ENCODE measurements around the gene ASAP2. TPM values are rescaled to one million over a fixed set of nuclear protein-coding genes. Genes with fewer than 3 reads are reported as not detected.

Gene ASAP2
- polyA plus RNA-seq, 3 donors: 0.08 to 1.1 (median 0.20) TPM

DNA sequence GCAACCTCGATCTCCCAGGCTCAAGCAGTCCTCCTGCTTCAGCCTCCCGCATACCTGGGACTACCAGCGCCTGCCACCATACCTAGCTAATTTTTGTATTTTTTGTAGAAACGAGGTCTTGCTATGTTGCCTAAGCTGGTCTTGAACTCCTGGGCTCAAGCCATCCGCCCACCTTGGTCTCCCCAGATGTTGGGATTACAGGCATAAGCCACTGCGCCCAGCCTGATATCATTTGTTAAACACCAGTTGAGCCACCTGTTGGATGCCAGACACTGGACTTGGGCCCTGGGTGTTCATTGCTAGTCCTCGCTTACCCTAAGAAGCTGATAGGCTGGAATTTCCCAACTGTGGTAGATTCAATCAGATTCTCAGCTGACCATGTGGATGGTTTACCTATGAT, 136.9 kb downstream of the ASAP2 start:
- no peak overlapping the region for H3K27ac Mint-ChIP-seq
- Histone ChIP-seq H3K27me3 (ENCODE audit: control insufficient read depth in 2 of 2, insufficient read depth in 2 of 2, low read length in 2 of 2) (no peaks in the 10 kb centered on the region), H3K9me3 (replicated peaks in 1 of 2; ENCODE audit: control insufficient read depth in 1 of 2, insufficient read depth in 1 of 2, low read length in 2 of 2) (no peaks in the 10 kb centered on the region), H3K4me1 (ENCODE audit: control insufficient read depth in 1 of 2, insufficient read depth in 2 of 2, low read length in 2 of 2) (peaks cover 6 to 7% of the 10 kb centered on the region in 2 donors), H3K4me2 (replicated peaks; ENCODE audit: extremely low read depth, low read length, poor library complexity, severe bottlenecking) (no peak overlapping the region), H3K9ac (ENCODE audit: insufficient read depth, low read length, poor library complexity, severe bottlenecking) (no peak overlapping the region), H4K20me1 (ENCODE audit: insufficient read depth, low read length) (no peaks in the 10 kb centered on the region), H3K36me3 (replicated peaks in 1 of 2; ENCODE audit: control insufficient read depth in 1 of 2, insufficient read depth in 2 of 2, low read length in 2 of 2) (no peaks in the 10 kb centered on the region), H3K27ac (ENCODE audit: low read depth in 1 of 2, low read length in 2 of 2) (no peak overlapping the region), H2AFZ (ENCODE audit: insufficient read depth, low read depth, low read length, poor library complexity, severe bottlenecking) (no peak overlapping the region), H3K4me3 (replicated peaks in 1 of 3; ENCODE audit: low read depth in 2 of 3, low read length in 3 of 3) (no peak overlapping the region), H3K79me2 (ENCODE audit: insufficient read depth, low read length) (no peaks in the 10 kb centered on the region)
- intact Hi-C loops (cut with micrococcal nuclease): no loop called here
- H3K36me3 Mint-ChIP-seq: peaks cover 0 to 3% of the 10 kb centered on the region in 2 donors
- H3K9me3 Mint-ChIP-seq: peaks cover 0 to 3% (median 2%) of the 10 kb centered on the region in 7 donors
- peaks cover 0 to 3% (median 2%) of the 10 kb centered on the region in 3 donors for H3K27me3 Mint-ChIP-seq (ENCODE audit: low read depth in 3 of 3)
- H3K4me3 Mint-ChIP-seq: no peak overlapping the region
- H3K4me1 Mint-ChIP-seq: peaks cover 11% of the 10 kb centered on the region
- TF ChIP-seq, protein P1, sequence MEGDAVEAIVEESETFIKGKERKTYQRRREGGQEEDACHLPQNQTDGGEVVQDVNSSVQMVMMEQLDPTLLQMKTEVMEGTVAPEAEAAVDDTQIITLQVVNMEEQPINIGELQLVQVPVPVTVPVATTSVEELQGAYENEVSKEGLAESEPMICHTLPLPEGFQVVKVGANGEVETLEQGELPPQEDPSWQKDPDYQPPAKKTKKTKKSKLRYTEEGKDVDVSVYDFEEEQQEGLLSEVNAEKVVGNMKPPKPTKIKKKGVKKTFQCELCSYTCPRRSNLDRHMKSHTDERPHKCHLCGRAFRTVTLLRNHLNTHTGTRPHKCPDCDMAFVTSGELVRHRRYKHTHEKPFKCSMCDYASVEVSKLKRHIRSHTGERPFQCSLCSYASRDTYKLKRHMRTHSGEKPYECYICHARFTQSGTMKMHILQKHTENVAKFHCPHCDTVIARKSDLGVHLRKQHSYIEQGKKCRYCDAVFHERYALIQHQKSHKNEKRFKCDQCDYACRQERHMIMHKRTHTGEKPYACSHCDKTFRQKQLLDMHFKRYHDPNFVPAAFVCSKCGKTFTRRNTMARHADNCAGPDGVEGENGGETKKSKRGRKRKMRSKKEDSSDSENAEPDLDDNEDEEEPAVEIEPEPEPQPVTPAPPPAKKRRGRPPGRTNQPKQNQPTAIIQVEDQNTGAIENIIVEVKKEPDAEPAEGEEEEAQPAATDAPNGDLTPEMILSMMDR (IDR thresholded peaks at IDR 0.05): no peak
- peak in 1 of 3 donors; percentile 14 for DNase-seq
- 98% methylated on average over 7 of the region's 7 CpGs for WGBS (ENCODE audit: insufficient coverage)

DNA sequence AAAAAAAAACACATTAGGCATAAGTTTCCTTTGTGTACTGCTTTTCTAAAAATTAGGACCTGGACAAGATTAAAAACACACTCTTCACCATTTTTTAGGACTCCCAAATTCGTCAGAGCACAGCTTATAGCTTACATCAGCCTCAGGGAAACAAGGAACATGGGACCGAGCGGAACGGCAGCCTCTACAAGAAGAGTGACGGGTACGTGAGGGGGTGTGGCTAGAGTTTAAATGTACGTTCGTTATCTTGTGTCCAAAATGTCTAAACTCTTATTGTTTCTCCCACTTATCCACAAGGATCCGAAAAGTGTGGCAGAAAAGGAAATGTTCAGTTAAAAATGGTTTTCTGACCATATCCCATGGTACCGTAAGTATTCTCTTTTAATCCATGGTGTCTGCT, 137.8 kb downstream of the ASAP2 start:
- DNase-seq: no peak
- no peak overlapping the region for H2AFZ ChIP-seq (ENCODE audit: insufficient read depth, low read depth, low read length, poor library complexity, severe bottlenecking)

More for the DNA sequence above, 137.8 kb downstream of the ASAP2 start:
- no peak overlapping the region for H3K9ac ChIP-seq (ENCODE audit: insufficient read depth, low read length, poor library complexity, severe bottlenecking)
- no peaks in the 10 kb centered on the region for H3K27me3 ChIP-seq (ENCODE audit: control insufficient read depth in 2 of 2, insufficient read depth in 2 of 2, low read length in 2 of 2)
- Mint-ChIP-seq H3K4me1 (peaks cover 11% of the 10 kb centered on the region), H3K27ac (no peak overlapping the region), H3K4me3 (no peak overlapping the region), H3K27me3 (ENCODE audit: low read depth in 3 of 3) (peaks cover 0 to 3% (median 2%) of the 10 kb centered on the region in 3 donors), H3K36me3 (peaks cover 0 to 3% of the 10 kb centered on the region in 2 donors), H3K9me3 (peaks cover 0 to 3% (median 2%) of the 10 kb centered on the region in 7 donors)
- H3K79me2 ChIP-seq (ENCODE audit: insufficient read depth, low read length): no peaks in the 10 kb centered on the region
- H3K9me3 ChIP-seq (replicated peaks in 1 of 2; ENCODE audit: control insufficient read depth in 1 of 2, insufficient read depth in 1 of 2, low read length in 2 of 2): no peaks in the 10 kb centered on the region
- H3K27ac ChIP-seq (ENCODE audit: low read depth in 1 of 2, low read length in 2 of 2): no peak overlapping the region
- peaks cover 6 to 7% of the 10 kb centered on the region in 2 donors for H3K4me1 ChIP-seq (ENCODE audit: control insufficient read depth in 1 of 2, insufficient read depth in 2 of 2, low read length in 2 of 2)
- no peak overlapping the region for H3K4me3 ChIP-seq (replicated peaks in 1 of 3; ENCODE audit: low read depth in 2 of 3, low read length in 3 of 3)
- H3K4me2 ChIP-seq (replicated peaks; ENCODE audit: extremely low read depth, low read length, poor library complexity, severe bottlenecking): no peak overlapping the region
- intact Hi-C loops (cut with micrococcal nuclease): no loop called here
- TF ChIP-seq, protein P1 (IDR thresholded peaks at IDR 0.05): no peak
- WGBS (ENCODE audit: insufficient coverage): no CpG with 5 or more reads among the region's 10 CpGs
- no peaks in the 10 kb centered on the region for H4K20me1 ChIP-seq (ENCODE audit: insufficient read depth, low read length)
- H3K36me3 ChIP-seq (replicated peaks in 1 of 2; ENCODE audit: control insufficient read depth in 1 of 2, insufficient read depth in 2 of 2, low read length in 2 of 2): no peaks in the 10 kb centered on the region

All from CD14-positive monocyte (primary cell).